Liver (tissue), 9 donors: ENCODE results near the gene COX19. TPM values are rescaled to one million over a fixed set of nuclear protein-coding genes. Genes with fewer than 3 reads are reported as not detected.

Experiments
- DNase-seq: peaks from one replicate; pipeline ENCODE4 v3.0.0-alpha.2; 2017; ENCODE audit warnings: low spot score
- H3K27ac ChIP-seq, 2 donors: one replicate each; pipeline ENCODE4 v1.7.0; 2013; ENCODE audit warnings: inconsistent platforms in 2 of 2, low read length in 2 of 2, control low read depth in 1 of 2, low read depth in 1 of 2, mild to moderate bottlenecking in 1 of 2
- H3K27me3 ChIP-seq, 4 donors: one replicate each; pipeline versions ENCODE4 v1.6.1 to v1.7.0; 2013; ENCODE audit warnings: low read length in 3 of 4, inconsistent platforms in 1 of 4, mild to moderate bottlenecking in 1 of 4, moderate library complexity in 1 of 4; ENCODE audit not compliant: control insufficient read depth in 4 of 4, insufficient read depth in 4 of 4
- H3K36me3 ChIP-seq, 4 donors: one replicate each; pipeline versions ENCODE4 v1.6.1 to v1.7.0; 2013; ENCODE audit warnings: low read length in 3 of 4, mild to moderate bottlenecking in 3 of 4, low read depth in 1 of 4, moderate library complexity in 1 of 4; ENCODE audit not compliant: control insufficient read depth in 4 of 4, insufficient read depth in 3 of 4
- H3K4me1 ChIP-seq, 4 donors: one replicate each; pipeline versions ENCODE4 v1.6.1 to v1.7.0; 2013; ENCODE audit warnings: low read length in 3 of 4, mild to moderate bottlenecking in 3 of 4, moderate library complexity in 1 of 4; ENCODE audit not compliant: control insufficient read depth in 4 of 4, insufficient read depth in 4 of 4
- H3K4me3 ChIP-seq, 3 donors: one replicate each; pipeline versions ENCODE4 v1.6.1 to v1.7.0; 2013; ENCODE audit warnings: low read length in 3 of 3, control low read depth in 1 of 3, low read depth in 1 of 3, mild to moderate bottlenecking in 1 of 3
- H3K9ac ChIP-seq, 2 donors: one replicate each; pipeline ENCODE4 v1.7.0; 2013; ENCODE audit warnings: low read length in 2 of 2, mild to moderate bottlenecking in 2 of 2, moderate library complexity in 2 of 2, control low read depth in 1 of 2, low read depth in 1 of 2
- H3K9me3 ChIP-seq, 4 donors: one replicate each; pipeline versions ENCODE4 v1.6.1 to v1.7.0; 2013; ENCODE audit warnings: low read length in 3 of 4; ENCODE audit not compliant: control insufficient read depth in 4 of 4
- CTCF ChIP-seq: fragments of 150-350 bp; IDR thresholded peaks from 2 replicates; pipeline ENCODE4 v1.5.1; 2017; ENCODE audit warnings: improper control_type of control experiment, low read depth, low read length; ENCODE audit not compliant: missing input control
- EGR1 ChIP-seq, 2 donors: IDR thresholded peaks; 2 replicates each; pipeline ENCODE4 v1.6.1; 2016 to 2018; ENCODE audit warnings: antibody characterized with exemption in 2 of 2, low read depth in 2 of 2
- FOXA1 ChIP-seq: IDR thresholded peaks from 2 replicates; pipeline ENCODE4 v1.6.1; 2016; ENCODE audit warnings: antibody characterized with exemption
- GABPA ChIP-seq, 2 donors: IDR thresholded peaks in 1 of 2; conservative IDR thresholded peaks in 1 of 2; 2 replicates each; pipeline ENCODE4 v1.6.1; 2016; ENCODE audit warnings: antibody characterized with exemption in 2 of 2, mild to moderate bottlenecking in 1 of 2, moderate library complexity in 1 of 2
- HNF4A ChIP-seq, 2 donors: conservative IDR thresholded peaks; 2 replicates each; pipeline ENCODE4 v1.6.1; 2016; ENCODE audit warnings: antibody characterized with exemption in 2 of 2, mild to moderate bottlenecking in 2 of 2
- HNF4G ChIP-seq: IDR thresholded peaks from 2 replicates; pipeline ENCODE4 v1.6.1; 2016; ENCODE audit warnings: antibody characterized with exemption
- JUND ChIP-seq, 2 donors: IDR thresholded peaks; 2 replicates each; pipeline ENCODE4 v1.6.1; 2016; ENCODE audit warnings: antibody characterized with exemption in 2 of 2
- RAD21 ChIP-seq, 2 donors: IDR thresholded peaks; 2 replicates each; pipeline ENCODE4 v1.6.1; 2016; ENCODE audit warnings: antibody characterized with exemption in 2 of 2, mild to moderate bottlenecking in 2 of 2
- REST ChIP-seq: IDR thresholded peaks from 2 replicates; pipeline ENCODE4 v1.6.1; 2016; ENCODE audit warnings: antibody characterized with exemption, mild to moderate bottlenecking
- SP1 ChIP-seq: IDR thresholded peaks from 2 replicates; pipeline ENCODE4 v1.6.1; 2018; ENCODE audit warnings: antibody characterized with exemption, mild to moderate bottlenecking
- TAF1 ChIP-seq: conservative IDR thresholded peaks from 2 replicates; pipeline ENCODE4 v1.6.1; 2016; ENCODE audit warnings: antibody characterized with exemption, mild to moderate bottlenecking
- WGBS: extraction: QIAGEN DNeasy Blood & Tissue Kit; methylation state at CpG from one replicate; pipeline ENCODE4 v1.1.7; 2013; 5-methylcytosine and 5-hydroxymethylcytosine counted together
- polyA plus RNA-seq, 2 donors: library from polyadenylated mRNA; stranded (reverse) in 1 of 2; unstranded in 1 of 2; fragments of 200-250 nt in 1 of 2; fragments of >200 nt in 1 of 2; fragmentation: Nextera tagmentation in 1 of 2; extraction: Ambion mirVana in 1 of 2; gene quantifications; one replicate each; pipeline versions ENCODE4 v1.2.1 to v1.2.3, GENCODE V29; 2013 to 2015
- total RNA-seq, 2 donors: library from RNA; depleted of rRNA; stranded (reverse); fragments of >200 nt; gene quantifications; one replicate each; pipeline ENCODE4 v1.2.3, GENCODE V29; 2014
- donor health status: healthy.
- donor health status: healthy.
- donor health status: healthy.
- donor health status: healthy.
- donor health status: healthy.

The COX19 gene
- total and polyA plus RNA-seq, 4 donors: 2.2 to 9.8 (median 4.8) TPM

- Histone ChIP-seq H3K36me3 (no peaks in the 10 kb centered on the region), H3K9me3 (no peaks in the 10 kb centered on the region), H3K27me3 (no peaks in the 10 kb centered on the region), H3K9ac (no peak overlapping the region), H3K4me1 (no peaks in the 10 kb centered on the region), H3K27ac (no peak overlapping the region), H3K4me3 (no peak overlapping the region)
- no peak for TF ChIP-seq RAD21 (IDR thresholded peaks at IDR 0.05)
- no peak for TF ChIP-seq REST
- TF ChIP-seq TAF1: no peak
- no peak for TF ChIP-seq GABPA (IDR thresholded peaks at IDR 0.05 in 1 of 2, conservative IDR thresholded peaks at IDR 0.05 in 1 of 2)
- no peak for TF ChIP-seq EGR1 (IDR thresholded peaks at IDR 0.05; ENCODE audit: low read depth in 2 of 2)
- no peak for TF ChIP-seq HNF4A (conservative IDR thresholded peaks at IDR 0.05)
- no peak for DNase-seq
- WGBS: 83% methylated on average over 34 of the region's 34 CpGs
These were observed 40.7 kb downstream of the COX19 start for GRCh38 chr7:934469-935163.

DNA sequence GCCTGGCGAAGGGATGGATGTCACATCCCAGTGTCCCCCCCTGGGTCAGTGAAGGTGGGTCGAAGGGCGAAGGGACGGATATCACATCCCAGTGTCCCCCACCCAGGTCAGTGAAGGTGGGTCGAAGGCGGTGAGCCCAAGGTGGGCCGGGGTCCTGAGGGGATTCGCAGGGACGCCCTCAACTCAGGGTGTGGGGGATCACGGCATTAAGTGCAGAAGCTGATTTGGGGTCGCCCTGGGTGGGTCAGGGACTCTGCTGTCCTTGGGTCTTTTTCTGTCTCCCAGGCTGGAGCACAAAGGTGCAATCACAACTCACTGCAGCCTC lies 42.7 kb downstream of the COX19 start:
- Histone ChIP-seq H3K9ac (no peak overlapping the region), H3K4me3 (no peak overlapping the region), H3K36me3 (no peaks in the 10 kb centered on the region), H3K27ac (no peak overlapping the region), H3K4me1 (no peaks in the 10 kb centered on the region), H3K9me3 (no peaks in the 10 kb centered on the region), H3K27me3 (no peaks in the 10 kb centered on the region)
- no peak for DNase-seq
- WGBS: 96% methylated on average over 11 of the region's 11 CpGs
- TF ChIP-seq RAD21 (IDR thresholded peaks at IDR 0.05) (no peak), REST (no peak), EGR1 (IDR thresholded peaks at IDR 0.05; ENCODE audit: low read depth in 2 of 2) (no peak), HNF4G (no peak), GABPA (IDR thresholded peaks at IDR 0.05 in 1 of 2, conservative IDR thresholded peaks at IDR 0.05 in 1 of 2) (no peak), JUND (IDR thresholded peaks at IDR 0.05) (no peak), CTCF (no peak), TAF1 (no peak), SP1 (no peak), FOXA1 (no peak)
